ENCODE data around the gene GSTP1. TPM values are rescaled to one million over a fixed set of nuclear protein-coding genes. Genes with fewer than 3 reads are reported as not detected.

The GSTP1 gene
- total RNA-seq, 1 experiment from 2014 or later: 893 TPM

DNA sequence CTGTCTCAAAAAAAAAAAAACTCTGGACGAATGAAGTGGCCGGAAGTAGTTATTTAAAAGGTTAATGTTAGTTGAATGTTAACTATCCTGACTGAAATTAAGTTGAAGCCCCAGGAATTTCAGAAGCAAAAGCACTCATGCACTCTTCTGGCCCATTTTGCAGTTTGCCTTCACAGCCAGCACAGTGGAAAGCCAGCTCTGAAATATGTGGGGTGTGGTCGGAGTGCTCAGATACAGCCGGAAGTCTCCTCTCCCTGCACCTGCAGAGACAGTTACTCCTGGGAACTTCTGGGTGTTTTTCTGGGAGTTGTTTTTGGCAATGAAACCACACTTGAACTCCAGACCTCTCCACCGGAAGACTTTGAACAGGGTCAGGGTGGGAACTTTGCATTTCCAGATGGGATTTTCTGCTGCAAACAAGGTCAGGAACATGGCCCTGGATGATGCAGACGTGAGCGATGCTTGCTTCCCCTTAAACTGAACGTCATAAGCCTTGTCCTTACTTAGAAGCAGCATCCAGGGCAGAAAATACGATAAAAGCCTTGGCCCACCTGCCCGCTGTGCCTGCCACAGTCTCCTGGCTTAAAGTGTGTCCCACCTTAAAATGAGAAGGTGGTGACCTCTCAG is 38.9 kb upstream of the GSTP1 start:
- Histone ChIP-seq H3K4me1 (ENCODE audit: control insufficient read depth in 1 of 2, insufficient read depth in 2 of 2, low read length in 2 of 2) (no peaks in the 10 kb centered on the region), H3K9me3 (ENCODE audit: control insufficient read depth in 1 of 2, insufficient read depth in 1 of 2, low read depth in 1 of 2, low read length in 2 of 2) (no peaks in the 10 kb centered on the region), H3K4me3 (replicated peaks in 1 of 2; ENCODE audit: low read depth in 1 of 2, low read length in 2 of 2) (no peak overlapping the region), H3K9me2 (ENCODE audit: insufficient read depth) (no peaks in the 10 kb centered on the region), H3K27ac (ENCODE audit: low read depth, low read length) (no peak overlapping the region), H3K9ac (ENCODE audit: low read length) (no peak overlapping the region), H4K20me1 (ENCODE audit: insufficient read depth) (no peaks in the 10 kb centered on the region), H3K27me3 (ENCODE audit: insufficient read depth, low read length) (no peaks in the 10 kb centered on the region), H3K4me2 (ENCODE audit: low read length) (no peak overlapping the region), H3K36me3 (ENCODE audit: control insufficient read depth in 1 of 2, insufficient read depth in 2 of 2, low read length in 2 of 2) (no peaks in the 10 kb centered on the region), H2AFZ (ENCODE audit: low read depth, low read length, poor library complexity, severe bottlenecking) (no peak overlapping the region), H3K79me2 (ENCODE audit: insufficient read depth, low read length) (no peaks in the 10 kb centered on the region)
- BruUV-seq (replicated peaks): no TSS peak
- no peak for TF ChIP-seq POLR2A (IDR thresholded peaks at IDR 0.05; ENCODE audit: borderline replicate concordance, extremely low read depth, insufficient read depth, insufficient read length)
- no peak for TF ChIP-seq TCF7L2 (IDR thresholded peaks at IDR 0.05; ENCODE audit: borderline replicate concordance, extremely low read depth, insufficient read depth, insufficient read length)
- no peak for TF ChIP-seq CBX3 (IDR thresholded peaks at IDR 0.05; ENCODE audit: low read depth)
- no peak for TF ChIP-seq CEBPB (IDR thresholded peaks at IDR 0.05; ENCODE audit: low read depth)
- no peak for TF ChIP-seq JUND (IDR thresholded peaks at IDR 0.05)
- TF ChIP-seq RAD21 (IDR thresholded peaks at IDR 0.05; ENCODE audit: low read depth): no peak
- no peak for TF ChIP-seq EZH2 (IDR thresholded peaks at IDR 0.05)
- no peak for TF ChIP-seq SRF (IDR thresholded peaks at IDR 0.05; ENCODE audit: low read depth)
- TF ChIP-seq, protein P1, sequence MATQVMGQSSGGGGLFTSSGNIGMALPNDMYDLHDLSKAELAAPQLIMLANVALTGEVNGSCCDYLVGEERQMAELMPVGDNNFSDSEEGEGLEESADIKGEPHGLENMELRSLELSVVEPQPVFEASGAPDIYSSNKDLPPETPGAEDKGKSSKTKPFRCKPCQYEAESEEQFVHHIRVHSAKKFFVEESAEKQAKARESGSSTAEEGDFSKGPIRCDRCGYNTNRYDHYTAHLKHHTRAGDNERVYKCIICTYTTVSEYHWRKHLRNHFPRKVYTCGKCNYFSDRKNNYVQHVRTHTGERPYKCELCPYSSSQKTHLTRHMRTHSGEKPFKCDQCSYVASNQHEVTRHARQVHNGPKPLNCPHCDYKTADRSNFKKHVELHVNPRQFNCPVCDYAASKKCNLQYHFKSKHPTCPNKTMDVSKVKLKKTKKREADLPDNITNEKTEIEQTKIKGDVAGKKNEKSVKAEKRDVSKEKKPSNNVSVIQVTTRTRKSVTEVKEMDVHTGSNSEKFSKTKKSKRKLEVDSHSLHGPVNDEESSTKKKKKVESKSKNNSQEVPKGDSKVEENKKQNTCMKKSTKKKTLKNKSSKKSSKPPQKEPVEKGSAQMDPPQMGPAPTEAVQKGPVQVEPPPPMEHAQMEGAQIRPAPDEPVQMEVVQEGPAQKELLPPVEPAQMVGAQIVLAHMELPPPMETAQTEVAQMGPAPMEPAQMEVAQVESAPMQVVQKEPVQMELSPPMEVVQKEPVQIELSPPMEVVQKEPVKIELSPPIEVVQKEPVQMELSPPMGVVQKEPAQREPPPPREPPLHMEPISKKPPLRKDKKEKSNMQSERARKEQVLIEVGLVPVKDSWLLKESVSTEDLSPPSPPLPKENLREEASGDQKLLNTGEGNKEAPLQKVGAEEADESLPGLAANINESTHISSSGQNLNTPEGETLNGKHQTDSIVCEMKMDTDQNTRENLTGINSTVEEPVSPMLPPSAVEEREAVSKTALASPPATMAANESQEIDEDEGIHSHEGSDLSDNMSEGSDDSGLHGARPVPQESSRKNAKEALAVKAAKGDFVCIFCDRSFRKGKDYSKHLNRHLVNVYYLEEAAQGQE (IDR thresholded peaks at IDR 0.05; ENCODE audit: low read depth): no peak
- no peak for TF ChIP-seq YY1 (IDR thresholded peaks at IDR 0.05; ENCODE audit: extremely low read depth, insufficient replicate concordance, low read depth, low read length)
- ChIA-PET POLR2A (no interaction called here), CTCF (no interaction called here), RAD21 (ENCODE audit: low non-redundant PET in 1 of 2, low total read pairs in 2 of 2, uncharacterized antibody in 2 of 2, unreplicated experiment in 2 of 2) (no interaction called here)
- ATAC-seq (no peak), DNase-seq (ENCODE audit: low read depth, low spot score) (no peak)
- intact Hi-C loops (cut with micrococcal nuclease): no loop called here

All from HCT116 (cell line).